ENCODE measurements around the gene KCNRG.
A peak's percentile ranks its signal among the peaks of the same experiment; 100 is the strongest.
"Not testable (repeated sequence)": the region's sequence is repeated elsewhere in the genome, so short reads cannot be mapped to it uniquely, and the experiment has no call there.

The KCNRG gene

GRCh38 chr13:50012396-50013169, 2.7 kb upstream of the KCNRG start:
- no peak for DNase-seq (ENCODE audit: low read depth)

- DNase-seq (ENCODE audit: low read depth), result no peak
Observed at GRCh38 chr13:50014386-50014785, 858 bp upstream of the KCNRG start.

- no peak for DNase-seq (ENCODE audit: low read depth)
Observed at GRCh38 chr13:50015750-50016149, 506 bp downstream of the KCNRG start.

GRCh38 chr13:50016444-50016843, 1.2 kb downstream of the KCNRG start:
- peak; percentile 60 for DNase-seq (ENCODE audit: low read depth)

GRCh38 chr13:50017819-50018218, 2.6 kb downstream of the KCNRG start:
- no peak for DNase-seq (ENCODE audit: low read depth)

GRCh38 chr13:50025436-50025835, 10.2 kb downstream of the KCNRG start:
- no peak for DNase-seq (ENCODE audit: low read depth)

- no peak for DNase-seq (ENCODE audit: low read depth)
Observed at GRCh38 chr13:50026788-50027473, 11.7 kb downstream of the KCNRG start.

GRCh38 chr13:50030315-50030714, 15.1 kb downstream of the KCNRG start:
- no peak for DNase-seq (ENCODE audit: low read depth)

- DNase-seq (ENCODE audit: low read depth), result no peak
Observed at GRCh38 chr13:50033725-50034124, 18.5 kb downstream of the KCNRG start.

GRCh38 chr13:50037788-50038187, 22.5 kb downstream of the KCNRG start:
- DNase-seq (ENCODE audit: low read depth), result no peak

GRCh38 chr13:50038266-50038665, 23.0 kb downstream of the KCNRG start:
- DNase-seq (ENCODE audit: low read depth), result no peak

- DNase-seq (ENCODE audit: low read depth), result no peak
Observed at GRCh38 chr13:50052478-50052877, 37.2 kb downstream of the KCNRG start.

GRCh38 chr13:50053844-50054243, 38.6 kb downstream of the KCNRG start:
- no peak for DNase-seq (ENCODE audit: low read depth)

- no peak for DNase-seq (ENCODE audit: low read depth)
Observed at GRCh38 chr13:50055454-50055853, 40.2 kb downstream of the KCNRG start.

- no peak for DNase-seq (ENCODE audit: low read depth)
Observed at GRCh38 chr13:50060718-50061117, 45.5 kb downstream of the KCNRG start.

- not testable (repeated sequence) for DNase-seq (ENCODE audit: low read depth)
Observed at GRCh38 chr13:50062336-50062735, 47.1 kb downstream of the KCNRG start.

- DNase-seq (ENCODE audit: low read depth), result no peak
Observed at GRCh38 chr13:50065712-50066111, 50.5 kb downstream of the KCNRG start.

GRCh38 chr13:50068508-50068907, 53.3 kb downstream of the KCNRG start:
- DNase-seq (ENCODE audit: low read depth), result no peak

GRCh38 chr13:50069261-50069660, 54.0 kb downstream of the KCNRG start:
- no peak for DNase-seq (ENCODE audit: low read depth)

- no peak for DNase-seq (ENCODE audit: low read depth)
Observed at GRCh38 chr13:50070186-50070585, 54.9 kb downstream of the KCNRG start.

All from stromal cell of bone marrow (primary cell).